HG03159 (cell line): ENCODE data around the gene TPM2.

Experiments used
- ATAC-seq: cut with Tn5 transposase; IDR thresholded peaks from one replicate; pipeline ENCODE4 v1.9.1; 2021; ENCODE audit warnings: mild to moderate bottlenecking, moderate library complexity; ENCODE audit not compliant: unreplicated experiment

The TPM2 gene

GRCh38 chr9:35696520-35697215 is 6.9 kb upstream of the TPM2 start:
- ATAC-seq, result no peak

DNA sequence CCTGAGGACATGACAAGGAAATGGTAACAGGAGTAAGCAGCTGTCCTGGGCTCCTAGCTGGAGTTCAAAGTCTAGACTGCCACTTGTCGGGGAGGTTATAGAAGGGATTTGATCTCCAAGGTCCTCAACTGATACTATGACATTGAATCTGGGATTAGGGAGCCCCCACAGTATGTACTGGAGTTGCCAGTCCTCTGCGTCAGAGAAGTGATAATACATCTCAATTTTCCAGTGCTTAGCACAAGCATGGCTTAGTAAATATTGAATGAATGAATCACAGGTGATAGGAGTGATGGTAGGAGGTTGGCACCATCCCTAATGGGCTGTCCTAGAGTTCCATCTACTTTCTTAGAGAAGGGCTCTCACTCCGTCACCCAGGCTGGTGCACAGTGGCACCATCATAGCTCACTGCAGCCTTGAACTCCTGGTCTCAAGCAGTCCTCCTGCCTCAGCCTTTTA is 6.2 kb upstream of the TPM2 start:
- ATAC-seq, result no peak

DNA sequence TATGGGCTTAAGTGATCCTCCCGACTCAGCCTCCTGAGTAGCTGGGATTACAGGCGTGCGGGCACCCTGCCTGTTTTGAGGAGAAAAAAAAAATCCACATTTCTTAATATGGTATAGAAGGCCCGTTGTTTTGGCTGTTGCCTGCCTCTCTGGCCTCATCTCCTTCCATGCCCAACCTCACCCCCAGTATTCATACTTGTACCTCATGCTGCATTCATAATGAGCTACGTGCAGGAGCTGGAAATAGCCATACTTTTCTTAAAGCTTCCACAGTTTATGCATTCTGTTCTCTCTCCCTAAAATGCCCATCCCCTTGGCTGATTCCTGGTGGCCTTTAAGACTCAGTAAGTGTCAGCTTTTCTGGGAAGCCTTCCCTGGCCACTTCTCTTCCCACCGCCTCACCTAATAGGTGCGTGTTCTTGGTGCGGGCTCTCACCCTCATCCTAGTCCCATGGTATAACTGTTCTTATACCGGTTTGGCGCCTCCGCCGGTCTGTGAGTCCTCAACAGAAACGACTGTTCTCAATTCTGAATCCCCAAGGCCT is 2.1 kb upstream of the TPM2 start:
- ATAC-seq, result no peak

- ATAC-seq, result no peak
Measured at GRCh38 chr9:35691334-35691650, 1.6 kb upstream of the TPM2 start.

- ATAC-seq, result no peak
Measured at GRCh38 chr9:35690614-35691333, 1.0 kb upstream of the TPM2 start.

DNA sequence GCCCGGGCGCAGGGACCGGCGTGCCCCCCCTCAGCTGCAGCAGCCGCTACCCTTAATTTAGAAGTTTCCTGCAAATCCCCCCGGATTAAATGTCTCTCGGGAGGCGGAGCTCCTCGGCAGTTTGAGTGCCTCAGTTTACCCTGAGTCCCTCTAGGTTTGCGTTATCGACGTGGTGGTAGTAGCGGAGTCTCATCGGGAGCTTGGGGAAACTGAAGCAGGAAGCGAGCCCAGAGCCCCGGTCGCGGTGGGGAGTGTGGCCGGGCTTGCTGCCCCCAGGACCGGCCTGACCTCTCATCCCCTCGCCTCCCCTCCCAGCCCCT is 529 bp upstream of the TPM2 start:
- ATAC-seq, result no peak

- no peak for ATAC-seq
Measured at GRCh38 chr9:35688558-35689541, 875 bp downstream of the TPM2 start.

DNA sequence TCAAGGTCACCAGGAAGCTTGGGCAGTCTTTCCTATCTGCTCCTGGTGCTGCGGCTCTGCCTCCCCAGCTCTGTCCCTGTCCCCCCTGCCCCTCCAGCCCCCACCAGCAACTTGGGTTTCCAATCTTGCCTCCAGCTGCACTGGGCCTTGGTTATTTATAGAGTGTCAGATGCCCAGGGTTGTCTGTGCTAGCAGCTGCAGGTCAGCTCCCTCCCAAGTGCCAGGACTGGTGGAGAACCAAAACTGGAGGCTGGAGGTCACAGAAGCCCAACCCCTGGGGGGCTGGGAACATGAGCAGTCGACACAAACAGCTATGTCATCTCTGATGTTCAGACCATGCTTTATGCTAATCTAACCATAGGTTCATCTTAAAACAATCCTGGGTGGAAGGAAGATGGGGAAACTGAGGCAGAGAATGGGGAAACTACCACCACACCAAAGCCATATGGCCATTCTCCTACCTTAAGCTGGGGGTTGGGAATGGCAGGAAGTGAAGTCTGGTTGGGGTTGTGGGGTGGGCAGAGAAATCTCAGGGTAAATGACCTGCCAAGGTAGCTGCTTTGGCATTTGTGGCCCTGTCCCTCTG is 1.7 kb downstream of the TPM2 start:
- ATAC-seq, result no peak

- ATAC-seq, result no peak
Measured at GRCh38 chr9:35687306-35687705, 2.4 kb downstream of the TPM2 start.

DNA sequence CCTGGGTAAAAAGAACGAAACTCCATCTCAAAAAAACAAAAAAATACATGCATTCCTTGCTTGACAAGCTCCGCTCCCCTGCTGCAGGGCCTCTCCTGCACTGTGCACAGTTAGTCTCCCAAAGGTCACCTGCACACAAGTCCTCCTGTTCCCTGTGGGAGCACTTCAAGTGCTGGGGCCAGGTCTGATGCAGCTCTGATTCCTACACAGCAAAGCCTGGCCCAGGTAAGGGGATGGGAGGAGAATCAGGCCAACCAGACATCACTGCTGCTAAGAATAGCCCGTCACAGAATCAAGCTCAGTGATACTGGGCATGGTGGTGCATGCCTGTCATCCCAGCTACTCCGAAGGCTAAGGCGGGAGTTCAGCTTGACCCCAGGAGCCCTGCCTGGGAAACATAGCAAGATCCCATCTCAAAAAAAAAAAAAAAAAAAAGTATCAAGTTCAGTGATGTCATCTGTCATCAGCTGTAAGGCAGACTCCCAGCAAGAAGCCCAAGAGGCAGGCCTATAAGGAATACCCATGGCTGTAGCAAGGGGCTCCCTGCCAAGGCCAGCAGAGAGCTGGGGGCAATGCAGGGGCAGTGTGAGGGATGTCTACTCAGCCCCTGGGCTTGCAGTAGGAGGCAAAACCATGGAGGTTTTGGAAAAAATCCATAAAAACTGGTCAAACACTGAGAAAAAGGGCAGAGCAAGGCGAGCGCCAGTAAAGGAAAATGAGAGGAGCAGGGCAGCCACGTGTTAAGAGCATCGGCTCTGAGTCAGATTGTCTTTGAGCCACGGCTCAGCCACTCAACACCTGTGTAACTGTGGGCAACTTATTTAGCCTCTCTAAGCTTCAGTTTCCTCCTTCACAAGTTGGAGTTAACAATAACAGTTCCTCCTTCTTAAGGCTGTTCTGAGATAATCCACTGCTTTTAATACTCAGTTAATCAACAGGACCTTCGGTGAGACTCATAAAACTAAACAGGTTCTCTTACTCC is 3.2 kb downstream of the TPM2 start:
- no peak for ATAC-seq

DNA sequence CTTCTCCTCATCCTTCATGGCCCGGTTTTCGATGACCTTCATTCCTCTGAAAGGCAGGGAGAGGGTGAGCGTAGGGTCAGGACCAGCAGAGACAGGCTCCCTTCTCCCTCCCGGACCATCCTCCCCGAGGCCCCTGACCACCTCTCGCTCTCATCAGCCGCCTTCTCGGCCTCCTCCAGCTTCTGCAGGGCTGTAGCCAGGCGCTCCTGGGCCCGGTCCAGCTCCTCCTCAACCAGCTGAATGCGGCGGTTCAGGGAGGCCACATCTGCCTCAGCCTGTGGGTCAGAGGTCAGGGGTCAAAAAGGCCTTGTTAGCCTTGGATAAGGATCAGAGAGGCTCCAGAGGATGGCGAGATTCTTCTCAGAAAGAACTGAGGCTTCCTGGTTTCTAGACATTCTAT is 4.2 kb downstream of the TPM2 start:
- ATAC-seq, result no peak

DNA sequence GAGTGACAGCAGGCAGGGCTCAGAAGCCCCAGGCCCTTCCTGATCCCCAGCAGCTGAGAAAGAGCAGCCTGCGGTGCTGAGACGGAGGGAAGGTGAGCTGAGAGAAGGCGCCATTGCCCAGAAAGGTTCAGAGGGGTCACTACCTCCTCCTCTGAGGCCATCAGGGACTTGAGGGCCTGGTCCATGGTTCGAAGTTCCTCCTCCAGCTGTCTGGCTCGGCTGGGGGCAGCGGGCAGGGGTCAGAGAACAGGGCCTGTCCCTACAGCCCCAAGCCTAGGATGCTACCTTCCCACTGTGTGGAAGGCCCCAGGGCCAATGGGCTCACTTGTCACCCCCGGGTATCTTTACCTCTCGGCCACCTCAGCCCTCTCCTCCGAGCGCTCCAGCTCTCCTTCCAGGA is 4.8 kb downstream of the TPM2 start:
- ATAC-seq, result no peak

GRCh38 chr9:35683323-35683722 is 6.4 kb downstream of the TPM2 start:
- no peak for ATAC-seq

DNA sequence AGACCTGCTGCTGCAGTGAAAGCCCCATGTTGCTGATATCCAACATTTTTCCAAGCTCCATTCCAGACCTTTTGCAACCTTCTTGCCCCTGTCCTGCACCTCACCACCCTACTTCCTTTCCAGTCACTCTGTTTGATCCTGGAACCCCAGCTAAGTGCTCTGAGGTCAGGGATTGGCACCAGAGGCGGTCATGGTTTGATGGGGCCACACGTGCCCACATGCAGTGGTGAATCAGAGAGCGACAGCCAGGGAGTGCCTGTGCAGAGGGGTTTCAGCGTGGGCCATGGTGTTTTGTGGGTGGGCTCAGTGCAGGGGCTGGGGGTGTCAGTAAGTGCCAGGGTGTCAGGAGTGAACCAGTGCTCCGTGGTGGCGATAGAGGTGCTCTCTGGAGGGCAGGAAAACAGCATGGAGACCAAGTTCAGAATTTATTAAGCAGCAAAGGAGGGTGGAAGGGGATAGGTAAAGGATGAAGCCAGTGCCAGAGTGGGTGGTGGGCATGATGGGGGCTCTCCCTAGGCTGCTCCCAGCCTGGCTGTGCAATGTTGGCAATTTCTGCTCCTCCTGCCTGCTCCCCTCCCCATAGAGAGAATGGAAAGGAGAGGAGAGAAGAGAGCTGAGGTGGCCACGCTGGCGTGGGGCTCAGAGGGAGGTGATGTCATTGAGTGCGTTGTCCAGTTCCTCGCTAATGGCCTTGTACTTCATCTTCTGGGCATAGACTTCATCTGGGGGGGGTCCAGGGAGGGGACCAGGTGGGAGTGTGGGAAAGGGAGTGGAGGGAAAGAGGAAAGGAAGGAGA is 7.0 kb downstream of the TPM2 start:
- ATAC-seq, result no peak

- ATAC-seq, result no peak
Measured at GRCh38 chr9:35682051-35682450, 7.7 kb downstream of the TPM2 start.

- ATAC-seq, result no peak
Measured at GRCh38 chr9:35681341-35682002, 8.3 kb downstream of the TPM2 start.

- ATAC-seq, result no peak
Measured at GRCh38 chr9:35680331-35681105, 9.2 kb downstream of the TPM2 start.
